ENCODE data around the gene KDM4C. TPM values are rescaled to one million over a fixed set of nuclear protein-coding genes. Genes with fewer than 3 reads are reported as not detected.

Gene KDM4C
- total RNA-seq, 2 donors from 2014 or later, result 12.8 to 31.5 TPM

- no peak overlapping the region for H3K4me3 Mint-ChIP-seq
- no peak for DNase-seq
- no peak overlapping the region for H3K27ac Mint-ChIP-seq
- Histone ChIP-seq H3K4me1 (ENCODE audit: control insufficient read depth, insufficient read depth, low read length) (no peaks in the 10 kb centered on the region), H3K27ac (ENCODE audit: low read depth, low read length) (no peak overlapping the region), H3K9me3 (ENCODE audit: control insufficient read depth, low read length) (no peaks in the 10 kb centered on the region), H3K9ac (ENCODE audit: extremely low read depth, low read length, poor library complexity, severe bottlenecking) (no peak overlapping the region), H3K4me3 (ENCODE audit: low read length) (no peak overlapping the region), H3K36me3 (ENCODE audit: control insufficient read depth, insufficient read depth, low read length) (no peaks in the 10 kb centered on the region), H3K27me3 (ENCODE audit: control insufficient read depth, insufficient read depth, low read length, poor library complexity, severe bottlenecking) (no peaks in the 10 kb centered on the region)
- H3K9me3 Mint-ChIP-seq, result no peaks in the 10 kb centered on the region
- H3K36me3 Mint-ChIP-seq (ENCODE audit: low read depth), result peaks cover 9% of the 10 kb centered on the region
- peaks cover 8% of the 10 kb centered on the region for H3K4me1 Mint-ChIP-seq
- H3K27me3 Mint-ChIP-seq (ENCODE audit: insufficient read depth), result no peaks in the 10 kb centered on the region
- TF ChIP-seq CTCF (conservative IDR thresholded peaks at IDR 0.05), result no peak
- WGBS, 2 experiments (ENCODE audit: insufficient coverage in 1 of 2, insufficient read length in 1 of 2), result 89 to 96% methylated on average over 1 to 2 of the region's 3 CpGs
Measured at GRCh38 chr9:7111413-7111812, 353.6 kb downstream of the KDM4C start.

- no peak overlapping the region for H3K4me3 Mint-ChIP-seq
- no peak overlapping the region for H3K27ac Mint-ChIP-seq
- H3K9ac ChIP-seq (ENCODE audit: extremely low read depth, low read length, poor library complexity, severe bottlenecking), result no peak overlapping the region
- H3K36me3 ChIP-seq (ENCODE audit: control insufficient read depth, insufficient read depth, low read length), result no peaks in the 10 kb centered on the region
- no peak for DNase-seq
- H3K27ac ChIP-seq (ENCODE audit: low read depth, low read length), result no peak overlapping the region
- no peaks in the 10 kb centered on the region for H3K27me3 ChIP-seq (ENCODE audit: control insufficient read depth, insufficient read depth, low read length, poor library complexity, severe bottlenecking)
- no peaks in the 10 kb centered on the region for H3K4me1 ChIP-seq (ENCODE audit: control insufficient read depth, insufficient read depth, low read length)
- H3K4me1 Mint-ChIP-seq, result peaks cover 19% of the 10 kb centered on the region
- TF ChIP-seq CTCF (conservative IDR thresholded peaks at IDR 0.05), result no peak
- 89% methylated on average over 1 of the region's 1 CpG; no CpG with 5 or more reads in 1 of the 2 experiments for WGBS, 2 experiments (ENCODE audit: insufficient coverage in 1 of 2, insufficient read length in 1 of 2)
- no peaks in the 10 kb centered on the region for H3K27me3 Mint-ChIP-seq (ENCODE audit: insufficient read depth)
- no peaks in the 10 kb centered on the region for H3K9me3 ChIP-seq (ENCODE audit: control insufficient read depth, low read length)
- no peak overlapping the region for H3K4me3 ChIP-seq (ENCODE audit: low read length)
- H3K36me3 Mint-ChIP-seq (ENCODE audit: low read depth), result no peaks in the 10 kb centered on the region
- no peaks in the 10 kb centered on the region for H3K9me3 Mint-ChIP-seq
Measured at GRCh38 chr9:7115606-7116005, 357.8 kb downstream of the KDM4C start.

GRCh38 chr9:7117676-7118561 is 360.1 kb downstream of the KDM4C start:
- Mint-ChIP-seq H3K4me3 (no peak overlapping the region), H3K27me3 (ENCODE audit: insufficient read depth) (no peaks in the 10 kb centered on the region), H3K9me3 (no peaks in the 10 kb centered on the region), H3K27ac (no peak overlapping the region), H3K36me3 (ENCODE audit: low read depth) (peaks cover 2% of the 10 kb centered on the region), H3K4me1 (peaks cover 11% of the 10 kb centered on the region)
- Histone ChIP-seq H3K9ac (ENCODE audit: extremely low read depth, low read length, poor library complexity, severe bottlenecking) (no peak overlapping the region), H3K27ac (ENCODE audit: low read depth, low read length) (no peak overlapping the region), H3K27me3 (ENCODE audit: control insufficient read depth, insufficient read depth, low read length, poor library complexity, severe bottlenecking) (no peaks in the 10 kb centered on the region), H3K4me3 (ENCODE audit: low read length) (no peak overlapping the region), H3K9me3 (ENCODE audit: control insufficient read depth, low read length) (no peaks in the 10 kb centered on the region), H3K36me3 (ENCODE audit: control insufficient read depth, insufficient read depth, low read length) (no peaks in the 10 kb centered on the region), H3K4me1 (ENCODE audit: control insufficient read depth, insufficient read depth, low read length) (no peaks in the 10 kb centered on the region)
- no peak for TF ChIP-seq CTCF (conservative IDR thresholded peaks at IDR 0.05)
- 90 to 94% methylated on average over 4 to 6 of the region's 6 CpGs for WGBS, 2 experiments (ENCODE audit: insufficient coverage in 1 of 2, insufficient read length in 1 of 2)
- no peak for DNase-seq

Measured in endodermal cell (in vitro differentiated cells).